Retinal pigment epithelial cell (primary cell): Measurements from ENCODE around the gene GPR55.
A peak's percentile ranks its signal among the peaks of the same experiment; 100 is the strongest.

Experiments
- DNase-seq: peaks from one replicate; pipeline ENCODE4 v3.0.0-alpha.2; 2010; ENCODE audit warnings: low read depth
- H3K4me3 ChIP-seq: 2 replicates; pipeline ENCODE4 v1.5.1; 2011; ENCODE audit warnings: mild to moderate bottlenecking, low read length, control low read depth, moderate library complexity
- TF ChIP-seq, protein P1 (sequence below): conservative IDR thresholded peaks from 2 replicates; pipeline ENCODE4 v1.5.1; 2011; ENCODE audit warnings: low read depth, low read length, control low read depth, inconsistent platforms

GPR55 gene

DNA sequence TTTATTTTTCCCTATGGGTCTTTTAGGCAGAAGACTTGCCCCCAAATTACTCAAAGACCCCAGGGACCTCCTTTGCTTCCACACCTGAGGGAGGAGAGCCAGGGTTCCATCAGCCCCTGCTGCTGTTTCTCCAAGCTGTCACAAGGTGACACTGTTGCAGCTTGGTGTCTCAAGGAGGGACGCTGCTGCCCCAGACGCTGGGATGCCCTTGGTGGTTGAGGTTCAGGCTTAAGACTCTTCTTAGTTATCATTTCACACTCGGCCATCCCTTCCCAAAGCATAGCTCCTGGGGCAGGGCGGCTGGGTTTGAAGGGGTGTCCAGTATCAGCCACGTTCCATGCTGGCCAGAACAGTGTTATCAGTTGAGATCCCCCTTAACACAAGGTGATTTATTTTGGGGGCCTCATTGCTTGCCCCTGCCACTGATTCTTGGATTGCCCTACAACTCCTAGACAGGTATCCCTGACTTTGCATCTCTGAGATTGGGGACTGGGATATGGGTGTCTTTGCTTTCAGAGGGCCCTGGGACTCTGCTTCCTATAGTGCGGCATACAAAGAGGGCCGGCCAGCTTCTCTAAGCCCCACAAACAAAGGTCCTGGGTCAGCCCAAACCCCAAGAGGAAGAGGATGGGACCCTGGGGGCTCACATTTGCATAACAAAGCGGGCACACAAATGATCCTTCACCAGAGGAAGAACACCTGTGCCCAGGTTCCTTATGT is 22.7 kb downstream of the GPR55 start:
- TF ChIP-seq, protein P1, sequence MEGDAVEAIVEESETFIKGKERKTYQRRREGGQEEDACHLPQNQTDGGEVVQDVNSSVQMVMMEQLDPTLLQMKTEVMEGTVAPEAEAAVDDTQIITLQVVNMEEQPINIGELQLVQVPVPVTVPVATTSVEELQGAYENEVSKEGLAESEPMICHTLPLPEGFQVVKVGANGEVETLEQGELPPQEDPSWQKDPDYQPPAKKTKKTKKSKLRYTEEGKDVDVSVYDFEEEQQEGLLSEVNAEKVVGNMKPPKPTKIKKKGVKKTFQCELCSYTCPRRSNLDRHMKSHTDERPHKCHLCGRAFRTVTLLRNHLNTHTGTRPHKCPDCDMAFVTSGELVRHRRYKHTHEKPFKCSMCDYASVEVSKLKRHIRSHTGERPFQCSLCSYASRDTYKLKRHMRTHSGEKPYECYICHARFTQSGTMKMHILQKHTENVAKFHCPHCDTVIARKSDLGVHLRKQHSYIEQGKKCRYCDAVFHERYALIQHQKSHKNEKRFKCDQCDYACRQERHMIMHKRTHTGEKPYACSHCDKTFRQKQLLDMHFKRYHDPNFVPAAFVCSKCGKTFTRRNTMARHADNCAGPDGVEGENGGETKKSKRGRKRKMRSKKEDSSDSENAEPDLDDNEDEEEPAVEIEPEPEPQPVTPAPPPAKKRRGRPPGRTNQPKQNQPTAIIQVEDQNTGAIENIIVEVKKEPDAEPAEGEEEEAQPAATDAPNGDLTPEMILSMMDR, result peak; percentile 91
- DNase-seq, result no peak
- H3K4me3 ChIP-seq, result no peak overlapping the region

DNA sequence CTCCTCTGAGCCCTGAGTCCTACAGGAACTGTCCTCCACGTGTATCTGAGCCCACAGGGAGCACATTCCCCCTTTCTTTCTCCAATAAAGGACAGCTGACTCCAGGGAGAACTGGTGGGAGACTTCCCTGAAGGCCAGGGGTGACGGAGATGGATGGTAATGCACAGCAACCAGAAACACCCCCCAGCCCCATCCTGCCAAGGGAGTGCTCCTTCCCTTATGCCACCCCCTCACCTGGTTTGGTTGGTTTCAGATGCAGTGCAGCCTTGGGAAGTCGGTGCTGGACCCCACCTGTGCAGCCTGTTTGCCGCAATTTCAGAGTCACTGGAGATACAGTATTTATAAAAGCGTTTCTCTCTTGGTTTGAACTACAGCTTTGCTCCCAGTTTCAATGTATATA is 24.0 kb downstream of the GPR55 start:
- no peak for DNase-seq
- TF ChIP-seq, protein P1, result no peak
- no peak overlapping the region for H3K4me3 ChIP-seq

DNA sequence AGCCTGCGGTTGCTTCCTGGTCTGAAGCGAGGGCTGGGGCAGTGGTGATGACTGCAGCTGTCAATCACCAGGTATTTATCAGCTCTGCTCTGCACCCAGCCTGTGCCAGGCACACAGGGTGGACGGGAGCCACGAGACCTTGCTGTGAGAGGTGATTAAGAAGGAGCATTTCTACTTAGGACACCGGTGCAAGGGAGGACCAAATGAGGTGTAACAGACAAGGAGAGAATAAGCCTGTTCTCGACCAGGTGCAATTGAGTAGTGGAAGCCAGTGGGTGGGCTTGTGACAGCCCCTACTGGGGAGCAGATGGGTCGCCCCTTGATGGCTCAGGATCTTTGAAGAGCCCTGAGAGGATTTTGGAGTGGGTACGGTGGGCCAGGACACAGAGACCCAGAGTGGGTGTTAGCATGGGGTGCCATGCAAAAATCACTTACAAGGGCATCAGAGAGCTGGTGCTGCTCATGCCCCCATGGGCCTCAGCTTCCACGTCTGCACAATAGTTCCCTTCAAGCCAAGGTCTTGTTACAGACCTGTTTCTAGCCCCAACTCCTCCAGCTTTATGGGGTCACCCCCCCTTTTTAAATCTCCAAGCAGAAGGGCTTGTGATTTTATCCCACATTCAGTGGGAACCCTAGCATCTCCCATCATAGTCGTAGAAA is 24.6 kb downstream of the GPR55 start:
- H3K4me3 ChIP-seq, result no peak overlapping the region
- no peak for DNase-seq
- TF ChIP-seq, protein P1, result no peak

DNA sequence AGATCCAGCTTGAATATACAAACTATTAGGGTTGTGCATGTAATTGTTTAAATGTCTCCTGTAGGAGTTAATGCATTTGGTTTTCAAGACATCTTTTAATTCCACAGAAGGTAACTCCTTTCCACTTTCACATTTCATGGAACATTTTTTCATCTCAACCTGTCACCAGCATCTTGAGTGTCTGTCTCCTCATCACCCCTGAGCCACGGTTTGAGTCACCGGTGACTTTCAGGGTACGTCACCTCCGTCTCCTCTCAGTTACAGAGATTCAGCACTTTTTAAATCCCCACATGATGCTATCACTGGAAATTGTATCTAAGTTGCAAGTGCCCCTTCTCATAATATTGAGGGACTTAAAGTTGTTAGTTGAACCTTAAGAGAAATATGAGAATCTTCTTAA is 25.3 kb downstream of the GPR55 start:
- TF ChIP-seq, protein P1, result no peak
- H3K4me3 ChIP-seq, result no peak overlapping the region
- DNase-seq, result no peak

DNA sequence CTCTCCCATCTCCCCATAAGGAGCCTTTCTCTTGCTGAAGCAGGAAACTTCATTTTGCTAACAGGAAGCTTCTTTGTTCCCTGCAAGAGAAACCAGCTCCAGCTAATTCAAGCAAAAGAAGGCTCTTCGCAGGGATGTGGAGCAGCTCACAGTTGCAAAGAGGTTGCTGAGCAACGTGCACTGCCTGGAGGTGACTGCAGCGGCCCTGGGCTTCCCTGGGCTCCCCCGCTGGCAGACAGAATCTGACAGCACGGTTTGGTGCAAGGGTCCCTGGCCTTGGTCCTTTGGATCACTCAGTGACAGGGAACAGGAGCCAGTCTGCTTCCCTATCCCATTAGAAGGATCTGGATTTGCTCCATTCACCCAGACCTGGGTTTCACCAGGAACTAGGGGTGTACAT is 25.8 kb downstream of the GPR55 start:
- TF ChIP-seq, protein P1, result no peak
- H3K4me3 ChIP-seq, result no peak overlapping the region
- no peak for DNase-seq

DNA sequence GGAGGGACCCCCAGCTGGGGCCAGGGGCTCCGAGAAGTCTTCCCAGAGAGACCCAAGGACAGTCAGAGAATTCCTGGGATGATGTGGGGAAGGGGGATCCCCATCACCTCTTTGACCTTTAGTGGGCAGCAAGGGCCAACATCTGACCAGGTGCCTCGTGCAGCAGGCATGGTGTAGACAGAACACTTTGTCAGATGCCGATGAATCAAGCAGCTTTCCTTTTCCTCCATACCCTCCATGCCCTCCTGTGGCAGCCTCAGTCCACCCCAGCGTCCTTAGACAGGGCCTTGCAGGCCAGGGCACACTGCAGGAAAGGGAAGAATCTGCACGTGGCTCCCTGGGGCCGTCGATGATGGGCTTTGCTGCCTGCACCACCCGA is 26.3 kb downstream of the GPR55 start:
- H3K4me3 ChIP-seq, result no peak overlapping the region
- no peak for DNase-seq
- TF ChIP-seq, protein P1, result no peak
